ENCODE data around the gene NRDC.

NRDC gene

DNA sequence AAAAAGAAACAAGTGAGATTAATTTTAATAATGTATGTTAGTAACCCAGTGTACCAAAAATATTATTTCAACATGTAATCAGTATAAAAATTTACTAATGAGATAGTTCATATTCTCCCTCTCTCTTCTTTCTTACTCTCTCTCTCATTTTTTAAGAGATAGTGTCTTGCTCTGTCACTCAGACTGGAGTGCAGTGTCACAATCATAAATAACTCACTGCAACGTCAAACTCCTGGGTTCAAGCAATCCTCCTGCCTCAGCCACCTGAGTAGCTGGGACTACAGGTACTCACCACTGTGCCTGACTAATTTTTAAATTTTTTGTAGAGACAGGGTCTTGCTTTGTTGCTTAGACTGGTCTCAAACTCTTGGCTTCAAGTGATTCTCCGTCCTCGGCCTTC is 123.9 kb downstream of the NRDC start:
- DNase-seq: no peak

DNA sequence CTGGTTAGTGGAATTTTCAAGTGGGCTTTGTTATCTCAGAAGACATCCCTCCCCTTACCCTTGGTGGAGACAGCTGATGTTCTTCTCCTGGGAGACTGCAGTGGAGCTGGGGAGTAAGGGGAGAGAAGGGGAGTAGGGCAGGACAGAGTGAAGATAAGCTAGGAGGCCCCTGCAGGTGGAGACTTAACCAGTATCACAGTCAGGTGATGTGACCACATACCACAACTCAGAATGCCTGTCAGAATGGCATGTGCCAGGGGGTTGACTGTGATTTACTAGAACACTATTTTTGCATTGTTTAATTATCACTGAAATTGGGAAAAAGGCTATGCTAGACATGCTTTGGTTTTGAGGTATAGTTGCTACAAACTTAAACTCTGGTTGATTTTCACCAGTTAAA is 124.6 kb downstream of the NRDC start:
- DNase-seq: no peak

DNA sequence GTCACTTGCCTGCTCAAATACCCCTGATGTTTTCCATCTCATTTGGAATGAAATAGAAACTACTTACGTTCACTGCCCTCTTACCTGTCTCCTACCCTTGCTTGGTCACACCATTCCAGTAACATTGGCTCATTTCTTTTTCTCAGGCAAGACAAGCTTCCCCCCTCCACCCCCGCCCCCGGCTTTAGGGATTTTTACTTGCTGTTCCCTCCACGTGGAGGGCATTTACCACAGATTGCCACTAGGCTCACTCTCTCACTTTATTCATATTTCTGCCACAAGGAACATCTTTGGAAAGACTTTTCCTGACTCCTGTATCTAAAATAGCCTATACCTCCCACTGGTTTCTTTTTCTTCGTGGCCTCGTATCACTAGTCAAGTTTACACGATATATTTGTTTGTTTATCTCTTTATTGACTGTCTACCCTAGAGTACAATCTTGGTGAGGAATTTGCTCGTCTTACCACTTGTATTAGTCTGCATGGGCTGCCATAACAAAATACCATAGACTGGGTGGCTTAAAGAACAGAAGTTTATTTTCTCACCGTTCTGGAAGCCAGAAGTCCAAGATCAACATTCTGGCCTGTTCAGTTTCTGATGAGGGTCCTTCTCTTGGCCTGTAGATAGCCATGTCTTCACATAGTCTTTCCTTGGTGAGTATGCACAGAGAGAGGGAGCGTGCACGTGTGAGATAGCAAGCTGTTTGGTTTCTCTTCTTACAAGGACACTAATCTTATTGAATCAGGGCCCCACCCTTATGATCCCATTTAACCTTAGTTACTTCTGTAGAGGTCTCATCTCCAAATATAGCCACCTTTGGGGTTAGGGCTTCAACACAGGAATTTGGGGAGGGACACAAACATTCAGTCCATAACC is 126.2 kb downstream of the NRDC start:
- DNase-seq: no peak

DNA sequence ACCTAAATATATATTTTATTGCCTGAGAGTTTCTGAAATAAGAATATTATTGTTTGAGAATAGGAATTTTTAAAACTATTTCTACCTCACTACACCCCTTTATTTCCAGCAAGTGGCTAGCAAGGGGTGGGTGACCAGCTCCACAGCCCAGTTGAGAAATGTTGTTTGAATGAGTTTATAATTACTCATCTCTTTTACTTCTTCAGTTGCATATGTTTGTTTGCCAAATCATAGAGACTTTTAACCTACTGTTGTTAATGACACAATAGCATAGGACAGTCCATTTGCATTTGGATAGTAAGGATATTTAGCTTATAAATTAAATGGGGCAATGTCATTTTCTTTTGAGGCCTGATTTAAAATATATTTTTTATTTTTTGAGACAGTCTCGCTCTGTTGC is 127.8 kb downstream of the NRDC start:
- DNase-seq: no peak

DNA sequence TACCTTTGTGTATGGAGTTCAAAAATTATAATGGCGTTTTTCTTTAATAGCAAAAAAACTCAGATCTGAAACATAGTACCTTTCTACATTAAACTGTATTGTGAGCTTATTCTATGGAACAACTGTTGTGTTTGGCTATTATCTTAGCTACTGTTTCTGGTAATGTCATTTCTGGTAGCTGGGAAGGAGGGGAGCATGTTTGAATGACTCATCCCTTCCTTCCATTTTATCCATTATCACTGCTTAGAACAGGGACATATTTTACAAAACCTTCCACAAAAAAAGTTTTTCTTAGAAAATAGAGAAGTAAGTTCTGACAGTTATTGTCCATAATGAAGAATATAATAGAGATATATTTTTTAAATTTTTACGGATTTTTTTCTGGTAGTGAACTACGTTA is 128.3 kb downstream of the NRDC start:
- DNase-seq: no peak

DNA sequence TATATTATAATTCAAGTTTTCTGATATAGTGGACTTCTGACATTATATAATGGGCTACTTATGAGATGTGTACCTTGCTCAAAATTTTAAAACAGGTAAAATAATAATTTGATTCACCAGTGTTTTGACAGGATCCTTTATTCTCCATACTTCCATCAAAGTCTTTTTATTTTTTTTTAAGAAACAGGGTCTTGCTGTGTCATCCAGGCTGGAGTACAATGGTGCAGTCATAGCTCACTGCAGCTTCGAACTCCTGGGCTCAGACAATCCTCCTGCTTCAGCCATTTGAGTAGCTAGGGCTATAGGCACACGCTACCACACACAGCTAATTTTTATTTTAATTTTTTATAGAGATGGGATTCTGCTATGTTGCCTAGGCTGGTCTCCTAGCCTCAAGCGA is 129.4 kb downstream of the NRDC start:
- no peak for DNase-seq

DNA sequence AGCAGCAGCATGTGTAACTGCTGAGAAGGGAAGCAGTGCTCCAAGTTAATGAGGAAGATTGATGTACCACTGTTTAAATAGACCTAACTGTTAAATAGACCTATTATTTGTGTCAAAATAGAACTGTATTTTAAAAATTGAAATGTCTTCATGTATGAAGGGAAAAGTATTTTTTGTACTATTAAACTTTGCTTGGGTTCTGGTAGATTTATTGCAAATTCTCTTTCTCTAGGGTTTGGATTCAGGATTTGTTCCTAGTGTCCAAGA is 133.3 kb downstream of the NRDC start:
- no peak for DNase-seq

DNA sequence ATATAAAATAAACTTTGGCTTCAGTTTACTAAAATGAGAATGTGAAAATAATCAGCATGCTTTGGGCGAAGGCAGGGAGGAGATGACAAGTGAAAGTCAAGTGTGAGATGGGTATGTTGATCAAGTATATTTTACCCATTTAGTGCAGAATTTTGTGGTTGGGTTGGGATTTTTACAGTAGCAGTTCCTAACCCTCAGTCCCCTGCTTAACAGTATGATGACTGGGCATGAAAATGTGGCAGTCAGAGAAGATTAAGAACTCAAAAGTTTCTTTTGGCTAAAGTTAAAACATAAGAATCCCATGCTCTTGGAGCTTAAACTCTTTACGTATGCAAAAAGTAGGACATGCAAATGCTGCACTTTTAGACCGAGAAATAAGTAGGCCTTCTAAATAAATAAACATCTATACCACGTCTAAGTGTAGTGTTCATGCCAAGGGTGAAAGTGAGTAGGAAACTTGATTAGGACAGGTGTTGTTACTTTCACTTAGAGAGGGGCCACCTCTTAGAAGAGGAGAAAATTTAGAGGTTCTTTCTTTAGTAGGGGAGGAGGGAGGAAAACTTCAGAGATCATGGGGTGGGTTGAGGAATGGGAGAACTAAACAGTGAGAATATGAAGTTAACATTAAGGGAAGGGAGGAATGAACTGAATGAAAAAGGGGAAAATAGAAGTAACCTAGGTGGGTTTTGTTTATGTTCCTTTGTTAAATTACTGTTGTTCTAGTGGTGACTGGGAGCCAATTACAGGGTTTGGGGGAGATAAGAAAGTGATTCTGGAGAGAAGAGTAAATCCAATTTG is 133.8 kb downstream of the NRDC start:
- DNase-seq: no peak

DNA sequence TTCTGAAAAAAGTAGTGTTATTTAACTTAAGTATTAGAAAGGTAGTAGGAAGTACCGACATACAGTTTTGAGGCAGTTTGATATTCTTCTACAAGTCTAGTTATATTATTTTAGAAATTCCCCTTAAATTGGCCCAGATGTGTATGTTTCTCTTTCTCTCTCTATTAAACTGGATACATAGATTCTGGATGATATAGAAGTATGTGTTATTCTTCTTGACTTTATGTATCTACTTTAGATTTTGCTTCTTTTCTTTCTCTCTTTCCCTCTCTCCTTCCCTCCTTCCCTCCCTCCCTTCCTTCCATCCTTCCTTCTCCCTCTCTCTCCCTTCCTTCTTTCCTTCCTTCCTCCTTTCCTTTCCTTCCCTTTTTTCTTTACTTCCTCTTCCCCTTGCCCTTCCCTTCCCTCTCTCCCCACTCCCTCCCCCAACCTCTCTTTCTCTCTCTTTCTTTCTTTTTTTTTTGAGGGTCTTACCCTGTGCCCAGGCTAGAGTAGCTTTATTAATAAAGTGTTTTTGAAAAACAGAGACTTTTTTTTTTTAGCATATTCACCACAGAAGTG is 137.3 kb downstream of the NRDC start:
- no peak for DNase-seq

DNA sequence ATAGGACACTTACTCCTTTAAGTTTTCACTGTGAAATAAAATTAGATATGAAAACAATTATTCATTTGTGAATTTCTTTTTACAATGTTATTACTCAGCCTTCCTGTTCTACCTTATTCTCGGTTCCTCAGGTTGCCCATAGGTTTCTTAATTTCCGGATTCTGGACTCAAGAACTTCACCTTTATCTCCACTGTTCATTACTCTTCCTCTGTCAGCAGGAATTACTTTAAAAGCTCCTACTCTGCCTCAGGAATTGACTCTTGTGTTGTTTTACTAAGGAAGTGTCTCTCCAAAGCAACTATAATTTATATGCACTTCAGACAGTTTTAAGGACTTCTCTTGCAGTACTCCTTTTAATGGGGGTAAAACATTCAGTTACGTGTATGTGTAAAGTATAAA is 137.9 kb downstream of the NRDC start:
- no peak for DNase-seq
